Erythroblast (primary cell): ENCODE measurements around the gene KCNN1.
"Not testable (repeated sequence)": the region's sequence is repeated elsewhere in the genome, so short reads cannot be mapped to it uniquely, and the experiment has no call there.

ENCODE experiments used
- DNase-seq, 2 experiments: peaks; one replicate each; lab custom pipeline; 2025; lab: John Stamatoyannopoulos, UW
- GATA1 ChIP-seq: IDR thresholded peaks from 2 replicates; pipeline ENCODE4 v1.6.1; 2011; ENCODE audit warnings: low read depth, mild to moderate bottlenecking, control low read depth, low read length, moderate library complexity
- POLR2A ChIP-seq: IDR thresholded peaks from 2 replicates; pipeline ENCODE4 v1.6.1; 2011; ENCODE audit warnings: mild to moderate bottlenecking, low read length

The KCNN1 gene

GRCh38 chr19:18029617-18030338, 62.9 kb downstream of the KCNN1 start:
- DNase-seq, result peak; percentile 64 to 71
- no peak for TF ChIP-seq GATA1
- no peak for TF ChIP-seq POLR2A

- not testable (repeated sequence) for DNase-seq
Measured at GRCh38 chr19:18031401-18031800, 64.5 kb downstream of the KCNN1 start.

- DNase-seq, result not testable (repeated sequence)
Measured at GRCh38 chr19:18032102-18032501, 65.2 kb downstream of the KCNN1 start.

GRCh38 chr19:18041054-18041453, 74.1 kb downstream of the KCNN1 start:
- TF ChIP-seq POLR2A, result no peak
- no peak for TF ChIP-seq GATA1
- no peak for DNase-seq

GRCh38 chr19:18043676-18044075, 76.8 kb downstream of the KCNN1 start:
- TF ChIP-seq POLR2A, result no peak
- TF ChIP-seq GATA1, result no peak
- no peak for DNase-seq

- DNase-seq, result peak in 1 of 2 experiments; percentile 52
- TF ChIP-seq POLR2A (no peak), GATA1 (no peak)
Measured at GRCh38 chr19:18044825-18045304, 78.0 kb downstream of the KCNN1 start.

GRCh38 chr19:18045307-18046050, 78.6 kb downstream of the KCNN1 start:
- DNase-seq, result no peak
- TF ChIP-seq GATA1 (no peak), POLR2A (no peak)

GRCh38 chr19:18046059-18046718, 79.3 kb downstream of the KCNN1 start:
- DNase-seq, result no peak
- TF ChIP-seq GATA1 (no peak), POLR2A (no peak)

- no peak for DNase-seq
- TF ChIP-seq GATA1, result no peak
- no peak for TF ChIP-seq POLR2A
Measured at GRCh38 chr19:18049385-18049784, 82.5 kb downstream of the KCNN1 start.
